ENCODE data around the gene SLC39A13.

Gene SLC39A13

GRCh38 chr11:47384498-47384897 is 23.9 kb upstream of the SLC39A13 start:
- no peak for DNase-seq (ENCODE audit: low read depth)

- no peak for DNase-seq (ENCODE audit: low read depth)
Observed at GRCh38 chr11:47387944-47388696, 20.3 kb upstream of the SLC39A13 start.

GRCh38 chr11:47388697-47389576 is 19.5 kb upstream of the SLC39A13 start:
- DNase-seq (ENCODE audit: low read depth), result no peak

- no peak for DNase-seq (ENCODE audit: low read depth)
Observed at GRCh38 chr11:47389577-47390421, 18.6 kb upstream of the SLC39A13 start.

GRCh38 chr11:47390422-47390760 is 18.0 kb upstream of the SLC39A13 start:
- DNase-seq (ENCODE audit: low read depth), result no peak

- DNase-seq (ENCODE audit: low read depth), result no peak
Observed at GRCh38 chr11:47391077-47391583, 17.3 kb upstream of the SLC39A13 start.

GRCh38 chr11:47391711-47392432 is 16.5 kb upstream of the SLC39A13 start:
- no peak for DNase-seq (ENCODE audit: low read depth)

- DNase-seq (ENCODE audit: low read depth), result no peak
Observed at GRCh38 chr11:47392546-47393162, 15.7 kb upstream of the SLC39A13 start.

- no peak for DNase-seq (ENCODE audit: low read depth)
Observed at GRCh38 chr11:47393163-47394049, 15.0 kb upstream of the SLC39A13 start.

- DNase-seq (ENCODE audit: low read depth), result no peak
Observed at GRCh38 chr11:47394050-47394321, 14.4 kb upstream of the SLC39A13 start.

- DNase-seq (ENCODE audit: low read depth), result no peak
Observed at GRCh38 chr11:47394322-47395222, 13.8 kb upstream of the SLC39A13 start.

GRCh38 chr11:47395223-47396048 is 13.0 kb upstream of the SLC39A13 start:
- DNase-seq (ENCODE audit: low read depth), result no peak

GRCh38 chr11:47396049-47396320 is 12.4 kb upstream of the SLC39A13 start:
- DNase-seq (ENCODE audit: low read depth), result no peak

GRCh38 chr11:47398011-47398410 is 10.4 kb upstream of the SLC39A13 start:
- DNase-seq (ENCODE audit: low read depth), result no peak

GRCh38 chr11:47398551-47398950 is 9.8 kb upstream of the SLC39A13 start:
- no peak for DNase-seq (ENCODE audit: low read depth)

- peak; percentile 26 for DNase-seq (ENCODE audit: low read depth)
Observed at GRCh38 chr11:47399860-47400767, 8.3 kb upstream of the SLC39A13 start.

- no peak for DNase-seq (ENCODE audit: low read depth)
Observed at GRCh38 chr11:47400768-47401279, 7.6 kb upstream of the SLC39A13 start.

All from T-helper 22 cell (primary cell).